A204.1 (cell line): ENCODE data around the gene PLEKHA8.

Source experiments
- FAIRE-seq: peaks from 2 replicates; lab custom pipeline; 2012; peaks lifted over from hg19 to GRCh38; lab: Jason Lieb, UNC

PLEKHA8 gene

GRCh38 chr7:30026229-30027064 is 1.8 kb upstream of the PLEKHA8 start, which contains the start of gene FKBP14:
Gene FKBP14 (minus strand): TSS chr7:30026702. CDS start chr7:30026508, 194 bp downstream.
- FAIRE-seq: peak; percentile 97

- FAIRE-seq: no peak
Measured at GRCh38 chr7:30027065-30027456, 1.2 kb upstream of the PLEKHA8 start.

DNA sequence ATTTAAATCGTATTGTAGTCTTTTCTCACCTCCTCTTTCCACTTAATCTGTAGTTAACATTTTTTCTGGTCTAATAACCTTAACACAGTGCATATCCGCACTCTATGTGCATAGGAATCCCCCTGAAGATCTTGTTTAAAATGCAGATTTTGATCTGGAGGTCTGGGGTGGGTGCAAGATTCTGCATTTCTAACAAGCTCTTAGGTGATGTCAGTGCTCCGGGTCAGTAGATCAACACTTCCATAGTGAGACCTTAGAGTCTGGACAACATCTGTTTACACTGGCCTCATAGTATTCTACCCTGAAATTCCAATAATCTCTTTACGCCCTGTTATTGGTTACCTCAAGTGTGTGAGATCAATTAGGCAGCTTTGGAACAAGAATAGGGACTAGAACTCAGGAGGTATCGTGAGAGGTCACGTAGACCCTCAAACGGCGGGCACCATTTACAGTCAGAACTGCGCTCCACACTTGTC is 434 bp upstream of the PLEKHA8 start:
- FAIRE-seq: no peak

- FAIRE-seq: no peak
Measured at GRCh38 chr7:30028749-30029635, 780 bp downstream of the PLEKHA8 start.

- FAIRE-seq: no peak
Measured at GRCh38 chr7:30029696-30030095, 1.5 kb downstream of the PLEKHA8 start.

DNA sequence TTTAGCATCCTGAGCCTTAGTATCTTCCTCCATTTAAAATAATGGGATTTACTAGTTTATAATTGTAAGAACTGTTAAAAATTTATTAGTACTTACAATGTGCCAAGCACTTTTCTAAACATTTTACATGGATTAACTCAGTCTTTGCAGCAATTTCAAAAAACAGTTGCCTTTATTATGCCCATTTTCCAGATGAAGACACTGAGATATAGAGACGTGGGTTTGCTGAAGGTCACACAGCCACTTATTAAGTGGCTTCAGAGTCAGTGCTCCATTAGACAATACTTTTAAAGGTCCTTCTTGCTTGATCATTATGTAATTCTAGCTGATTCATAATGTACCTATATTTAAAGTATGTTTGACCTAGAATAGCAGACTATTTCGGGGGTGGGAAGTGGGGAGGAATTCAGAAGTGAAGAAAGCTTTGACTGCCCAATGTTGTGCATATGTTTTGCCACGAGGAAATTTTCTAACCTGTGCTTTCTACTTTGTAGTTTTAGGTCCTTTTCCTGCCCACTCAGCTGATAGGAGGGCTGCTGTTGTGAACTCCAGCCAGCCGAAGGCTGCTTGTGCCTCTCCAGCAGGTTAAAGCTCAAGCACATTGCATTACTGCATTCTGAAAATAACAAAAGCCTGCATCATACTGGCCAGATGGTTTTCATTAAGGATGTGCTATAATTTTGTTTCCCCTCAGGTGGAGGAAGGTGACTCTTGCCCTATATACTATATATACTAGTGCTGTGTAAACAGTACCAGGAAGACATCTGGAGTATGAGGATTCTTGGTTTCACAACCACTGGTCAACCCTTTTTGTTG is 4.3 kb downstream of the PLEKHA8 start:
- no peak for FAIRE-seq

DNA sequence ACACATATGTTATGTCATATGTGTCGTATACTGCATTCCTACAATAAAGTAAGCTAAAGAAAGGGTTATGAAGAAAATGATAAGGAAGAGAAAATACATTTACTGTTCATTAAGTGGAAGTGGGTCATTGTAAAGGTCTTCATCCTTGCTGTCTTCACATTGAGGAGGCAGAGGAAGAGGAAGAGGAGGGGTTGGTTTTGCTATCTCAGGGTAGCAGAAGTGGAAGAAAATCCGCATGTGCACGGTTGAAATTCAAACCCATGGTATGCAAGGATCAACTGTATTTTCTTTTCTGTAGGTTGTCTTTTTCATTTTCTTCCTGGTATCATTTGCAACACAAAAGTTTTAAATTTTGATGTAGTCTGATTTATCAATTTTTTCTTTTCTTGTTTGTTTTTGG is 6.3 kb downstream of the PLEKHA8 start:
- no peak for FAIRE-seq

DNA sequence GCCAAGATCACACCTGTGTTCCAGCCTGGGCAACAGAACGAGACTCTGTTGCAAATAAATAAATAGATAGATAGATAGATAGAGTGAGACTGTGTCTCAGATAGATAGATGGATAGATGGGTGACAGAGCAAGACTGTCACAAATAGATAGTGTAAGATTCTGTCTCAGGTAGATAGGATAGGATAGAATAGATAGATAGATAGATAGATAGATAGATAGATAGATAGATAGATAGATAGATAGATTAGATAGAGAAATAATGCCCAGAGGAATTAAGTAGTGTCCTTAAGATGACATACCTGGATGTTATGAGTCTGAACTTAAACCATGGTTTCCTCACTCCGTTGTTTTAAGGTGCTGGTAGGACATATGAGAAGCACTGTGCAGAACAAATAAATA is 8.0 kb downstream of the PLEKHA8 start:
- FAIRE-seq: no peak

- FAIRE-seq: no peak
Measured at GRCh38 chr7:30038196-30038980, 10.2 kb downstream of the PLEKHA8 start.

DNA sequence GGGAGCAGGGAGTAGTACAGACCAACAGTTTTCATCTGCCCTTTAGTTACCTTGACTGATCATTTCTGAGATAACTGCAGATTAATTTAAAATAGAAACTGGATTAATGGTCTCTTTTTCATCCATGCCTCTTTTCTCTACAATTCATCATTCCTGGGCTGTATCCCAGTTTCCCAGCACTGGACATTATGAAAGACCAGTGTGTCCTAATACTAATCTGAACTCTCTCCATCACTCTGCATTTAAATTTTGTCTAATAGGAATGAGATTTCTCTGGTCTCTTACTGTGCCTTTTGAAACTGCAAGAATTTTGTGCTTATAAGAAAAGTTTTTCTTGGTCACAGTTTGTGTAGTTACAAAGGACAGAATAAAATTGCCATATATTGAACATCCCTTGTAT is 12.7 kb downstream of the PLEKHA8 start:
- FAIRE-seq: no peak

- FAIRE-seq: no peak
Measured at GRCh38 chr7:30041526-30042269, 13.5 kb downstream of the PLEKHA8 start.

DNA sequence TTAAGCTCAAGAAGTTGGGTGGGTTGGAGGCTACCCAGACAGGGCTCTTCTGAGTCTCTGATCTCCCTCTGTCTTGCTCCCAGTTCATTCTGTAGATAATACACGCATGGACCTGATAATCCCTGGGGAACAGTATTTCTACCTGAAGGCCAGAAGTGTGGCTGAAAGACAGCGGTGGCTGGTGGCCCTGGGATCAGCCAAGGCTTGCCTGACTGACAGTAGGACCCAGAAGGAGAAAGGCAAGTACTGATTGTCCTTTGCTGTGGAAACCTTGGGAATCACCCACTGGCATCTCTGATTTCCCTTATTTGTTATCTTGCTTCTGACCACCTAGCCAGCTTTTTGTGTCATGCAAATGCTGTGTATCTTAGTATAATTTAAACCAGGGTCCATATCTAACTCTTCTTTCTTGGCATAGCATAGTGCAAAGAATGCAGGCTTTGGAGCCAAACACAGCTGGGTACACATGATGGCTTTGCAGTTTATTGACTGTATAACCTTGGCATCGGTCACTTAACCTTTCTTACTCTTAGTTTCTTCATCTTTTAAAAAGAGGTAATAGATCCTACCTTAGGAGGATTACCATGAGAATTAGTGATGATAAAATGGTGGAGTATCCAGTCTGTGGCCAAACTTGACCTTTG is 18.0 kb downstream of the PLEKHA8 start:
- no peak for FAIRE-seq

- FAIRE-seq: no peak
Measured at GRCh38 chr7:30047124-30047523, 18.9 kb downstream of the PLEKHA8 start.

- no peak for FAIRE-seq
Measured at GRCh38 chr7:30048582-30048981, 20.4 kb downstream of the PLEKHA8 start.

DNA sequence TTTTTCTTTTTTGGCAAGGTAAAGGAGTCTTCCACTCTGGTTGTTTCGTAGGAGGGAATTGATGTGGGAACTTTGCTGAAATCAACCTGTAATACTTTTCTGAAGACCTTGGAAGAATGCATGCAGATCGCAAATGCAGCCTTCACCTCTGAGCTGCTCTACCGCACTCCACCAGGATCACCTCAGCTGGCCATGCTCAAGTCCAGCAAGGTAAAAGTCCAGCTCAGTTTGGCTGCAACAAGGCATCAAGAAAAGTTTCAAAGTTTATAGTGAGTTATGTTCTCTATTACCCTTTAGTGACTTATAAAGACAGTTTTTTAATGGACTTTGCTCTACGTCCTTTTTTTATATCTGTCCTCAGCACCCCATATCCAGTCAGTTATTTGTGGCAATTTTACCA is 21.0 kb downstream of the PLEKHA8 start:
- FAIRE-seq: no peak

GRCh38 chr7:30053068-30053467 is 24.9 kb downstream of the PLEKHA8 start:
- FAIRE-seq: no peak

- FAIRE-seq: no peak
Measured at GRCh38 chr7:30057741-30058140, 29.5 kb downstream of the PLEKHA8 start.

DNA sequence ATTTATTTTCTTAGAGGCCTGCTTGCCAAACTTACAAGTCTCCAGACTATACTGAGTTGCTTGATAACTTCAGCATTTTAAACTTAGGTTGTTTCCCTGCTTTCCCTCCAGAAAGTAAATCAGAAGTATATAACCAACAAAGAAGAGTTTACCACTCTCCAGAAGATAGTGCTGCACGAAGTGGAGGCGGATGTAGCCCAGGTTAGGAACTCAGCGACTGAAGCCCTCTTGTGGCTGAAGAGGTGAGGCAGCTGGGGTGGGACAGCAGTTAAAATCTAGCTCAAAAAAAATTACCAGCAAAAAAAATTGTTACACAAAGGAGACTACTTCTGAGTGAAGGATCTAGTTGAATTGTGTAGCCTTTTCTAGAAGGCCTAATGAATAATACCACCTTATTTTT is 33.6 kb downstream of the PLEKHA8 start:
- peak; percentile 63 for FAIRE-seq

GRCh38 chr7:30062587-30062986 is 34.4 kb downstream of the PLEKHA8 start:
- FAIRE-seq: peak; percentile 92

- no peak for FAIRE-seq
Measured at GRCh38 chr7:30065746-30066145, 37.5 kb downstream of the PLEKHA8 start.
